Measurements from ENCODE around the gene ACKR4.

DNA sequence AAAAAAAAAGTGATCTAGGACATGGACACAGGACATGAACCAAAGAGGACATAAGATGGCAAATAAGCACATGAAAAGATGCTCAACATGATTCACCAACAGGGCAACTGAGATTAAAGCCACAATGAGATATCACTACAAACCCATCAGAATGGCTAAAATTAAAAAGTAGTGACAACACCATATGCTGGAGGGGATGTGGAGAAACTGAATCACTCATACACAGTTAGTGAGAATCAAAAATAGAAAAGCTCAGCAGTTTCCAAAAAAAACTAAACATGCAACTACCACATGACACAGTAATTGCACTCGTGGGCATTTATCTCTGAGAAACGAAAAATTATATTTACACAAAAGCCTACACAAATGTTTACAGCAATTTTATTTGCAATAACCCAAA, 27.9 kb upstream of the ACKR4 start:
- TF ChIP-seq YY1 (IDR thresholded peaks at IDR 0.05; ENCODE audit: low read depth) = no peak
- TF ChIP-seq, protein P1, sequence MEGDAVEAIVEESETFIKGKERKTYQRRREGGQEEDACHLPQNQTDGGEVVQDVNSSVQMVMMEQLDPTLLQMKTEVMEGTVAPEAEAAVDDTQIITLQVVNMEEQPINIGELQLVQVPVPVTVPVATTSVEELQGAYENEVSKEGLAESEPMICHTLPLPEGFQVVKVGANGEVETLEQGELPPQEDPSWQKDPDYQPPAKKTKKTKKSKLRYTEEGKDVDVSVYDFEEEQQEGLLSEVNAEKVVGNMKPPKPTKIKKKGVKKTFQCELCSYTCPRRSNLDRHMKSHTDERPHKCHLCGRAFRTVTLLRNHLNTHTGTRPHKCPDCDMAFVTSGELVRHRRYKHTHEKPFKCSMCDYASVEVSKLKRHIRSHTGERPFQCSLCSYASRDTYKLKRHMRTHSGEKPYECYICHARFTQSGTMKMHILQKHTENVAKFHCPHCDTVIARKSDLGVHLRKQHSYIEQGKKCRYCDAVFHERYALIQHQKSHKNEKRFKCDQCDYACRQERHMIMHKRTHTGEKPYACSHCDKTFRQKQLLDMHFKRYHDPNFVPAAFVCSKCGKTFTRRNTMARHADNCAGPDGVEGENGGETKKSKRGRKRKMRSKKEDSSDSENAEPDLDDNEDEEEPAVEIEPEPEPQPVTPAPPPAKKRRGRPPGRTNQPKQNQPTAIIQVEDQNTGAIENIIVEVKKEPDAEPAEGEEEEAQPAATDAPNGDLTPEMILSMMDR (IDR thresholded peaks at IDR 0.05) = no peak
- no peak for TF ChIP-seq SIN3A (IDR thresholded peaks at IDR 0.05; ENCODE audit: borderline replicate concordance, low read depth, low read length)
- TF ChIP-seq TCF12 (IDR thresholded peaks at IDR 0.05) = no peak
- no peak for TF ChIP-seq RCOR1 (IDR thresholded peaks at IDR 0.05; ENCODE audit: low read length)
- TF ChIP-seq, protein P2, sequence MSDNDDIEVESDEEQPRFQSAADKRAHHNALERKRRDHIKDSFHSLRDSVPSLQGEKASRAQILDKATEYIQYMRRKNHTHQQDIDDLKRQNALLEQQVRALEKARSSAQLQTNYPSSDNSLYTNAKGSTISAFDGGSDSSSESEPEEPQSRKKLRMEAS (IDR thresholded peaks at IDR 0.05; ENCODE audit: low read depth) = no peak
- TF ChIP-seq POLR2AphosphoS5 (IDR thresholded peaks at IDR 0.05; ENCODE audit: low read depth, low read length) = no peak
